PC-9 (cell line): ENCODE measurements around the gene MYADM. TPM values are rescaled to one million over a fixed set of nuclear protein-coding genes. Genes with fewer than 3 reads are reported as not detected.

ENCODE experiments used
- BruUV-seq: library from RNA; stranded (reverse); fragments of 400-500 nt; replicated peaks from 2 replicates; lab custom pipeline; 2021; lab: Mats Ljungman, UMichigan
- CTCF ChIA-PET: fragments of 300-600 bp; sonication (Branson Sonifier 250); formaldehyde crosslinking; loops from one replicate; lab custom pipeline; 2022; ENCODE audit warnings: antibody characterized with exemption; lab: Charles Lee
- POLR2A ChIA-PET: fragments of 300-600 bp; sonication (Branson Sonifier 250); formaldehyde crosslinking; loops from one replicate; lab custom pipeline; 2022; ENCODE audit warnings: antibody characterized with exemption; ENCODE audit not compliant: unreplicated experiment; lab: Charles Lee
- DNase-seq, 2 experiments: peaks; one replicate each; pipeline versions ENCODE4 v3.0.0 to v3.0.0-alpha.2; 2015 to 2022; ENCODE audit warnings: mixed read lengths in 1 of 2
- H2AFZ ChIP-seq: fragments of 200-600 bp; sonication (generic); 2 replicates; pipeline ENCODE4 v1.8.1; 2017; ENCODE audit warnings: antibody characterized with exemption
- H3F3A ChIP-seq: fragments of 200-600 bp; sonication (generic); 2 replicates; pipeline ENCODE4 v1.8.1; 2017; ENCODE audit warnings: antibody characterized with exemption, mild to moderate bottlenecking, low read depth; ENCODE audit not compliant: insufficient read depth
- H3K27ac ChIP-seq: fragments of 200-600 bp; sonication (generic); 2 replicates; pipeline ENCODE4 v1.6.1; 2016; ENCODE audit warnings: mixed run types
- H3K27me3 ChIP-seq: fragments of 200-600 bp; sonication (generic); 2 replicates; pipeline ENCODE4 v1.6.1; 2016; ENCODE audit warnings: low read depth, mixed run types; ENCODE audit not compliant: insufficient read depth
- H3K36me3 ChIP-seq: fragments of 200-600 bp; sonication (generic); 2 replicates; pipeline ENCODE4 v1.6.1; 2016; ENCODE audit warnings: low read depth, mixed run types
- H3K4me1 ChIP-seq: fragments of 200-600 bp; sonication (generic); replicated peaks from 2 replicates; pipeline ENCODE4 v1.6.1; 2016; ENCODE audit warnings: mixed run types; ENCODE audit not compliant: insufficient read depth
- H3K4me2 ChIP-seq: fragments of 200-600 bp; sonication (generic); 2 replicates; pipeline ENCODE4 v1.6.1; 2017; ENCODE audit warnings: mixed run types
- H3K4me3 ChIP-seq: fragments of 200-600 bp; sonication (generic); 2 replicates; pipeline ENCODE4 v1.6.1; 2016; ENCODE audit warnings: mixed run types
- H3K79me2 ChIP-seq: fragments of 200-600 bp; sonication (generic); 2 replicates; pipeline ENCODE4 v1.6.1; 2017; ENCODE audit warnings: low read depth, mixed run types
- H3K9me2 ChIP-seq: fragments of 200-600 bp; sonication (generic); 2 replicates; pipeline ENCODE4 v1.8.1; 2017; ENCODE audit warnings: mild to moderate bottlenecking; ENCODE audit not compliant: insufficient read depth
- H3K9me3 ChIP-seq: fragments of 200-600 bp; sonication (generic); 2 replicates; pipeline ENCODE4 v1.8.1; 2016; ENCODE audit warnings: low read depth; ENCODE audit not compliant: insufficient read depth
- H4K20me1 ChIP-seq: fragments of 200-600 bp; sonication (generic); 2 replicates; pipeline ENCODE4 v1.8.1; 2017; ENCODE audit not compliant: insufficient read depth
- EZH2 ChIP-seq: fragments of 200-600 bp; sonication (generic); IDR thresholded peaks from 2 replicates; pipeline ENCODE4 v1.8.0; 2017; ENCODE audit warnings: antibody characterized with exemption, low read depth
- intact Hi-C: fragments of 100-400 bp; cut with micrococcal nuclease; formaldehyde crosslinking; loops from one replicate; pipeline ENCODE4 v1.10.0; 2022; ENCODE audit not compliant: unreplicated experiment
- total RNA-seq: library from RNA; stranded (reverse); gene quantifications from 2 replicates; pipeline ENCODE4 v1.2.3, GENCODE V29; 2021
- TF ChIP-seq, protein P1 (sequence below): fragments of 200-600 bp; sonication (generic); conservative IDR thresholded peaks from 2 replicates; pipeline ENCODE4 v1.6.1; 2017; ENCODE audit warnings: mixed run types, antibody characterized with exemption, mild to moderate bottlenecking, moderate library complexity

MYADM gene
- total RNA-seq, 1 experiment from 2014 or later, result 230 TPM

DNA sequence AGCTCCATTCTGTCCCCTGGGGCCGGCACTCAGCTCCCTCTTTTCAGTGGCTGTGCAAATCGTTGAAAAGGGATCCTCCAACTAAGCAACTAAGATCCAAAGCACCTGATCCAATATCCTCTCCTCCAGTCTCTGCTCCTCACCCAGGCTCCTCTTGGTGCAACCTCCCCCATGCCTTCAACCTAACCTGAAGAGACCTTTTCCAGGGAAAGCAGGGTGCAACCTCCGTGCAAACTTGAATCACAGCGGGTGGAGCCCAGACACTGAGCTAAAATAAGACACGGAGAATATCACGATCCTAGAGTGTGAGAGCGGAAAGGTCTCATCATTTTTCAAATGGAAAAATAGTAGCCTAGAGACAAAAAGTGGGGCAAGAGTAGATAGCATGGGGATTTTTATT, 49.7 kb downstream of the MYADM start:
- no peak overlapping the region for H3K4me3 ChIP-seq
- CTCF ChIA-PET, result no interaction called here
- no peaks in the 10 kb centered on the region for H3K79me2 ChIP-seq
- intact Hi-C loops, result no loop called here
- BruUV-seq, result no TSS peak
- no peaks in the 10 kb centered on the region for H4K20me1 ChIP-seq
- H3K4me2 ChIP-seq, result no peak overlapping the region
- peaks cover 8% of the 10 kb centered on the region; the same call in 1 of the 2 replicates for H3K27me3 ChIP-seq
- POLR2A ChIA-PET, result no interaction called here
- H3F3A ChIP-seq, result no peaks in the 10 kb centered on the region
- DNase-seq, result no peak
- no peaks in the 10 kb centered on the region for H3K9me2 ChIP-seq
- H3K36me3 ChIP-seq, result no peaks in the 10 kb centered on the region
- no peaks in the 10 kb centered on the region for H3K4me1 ChIP-seq
- TF ChIP-seq, protein P1, sequence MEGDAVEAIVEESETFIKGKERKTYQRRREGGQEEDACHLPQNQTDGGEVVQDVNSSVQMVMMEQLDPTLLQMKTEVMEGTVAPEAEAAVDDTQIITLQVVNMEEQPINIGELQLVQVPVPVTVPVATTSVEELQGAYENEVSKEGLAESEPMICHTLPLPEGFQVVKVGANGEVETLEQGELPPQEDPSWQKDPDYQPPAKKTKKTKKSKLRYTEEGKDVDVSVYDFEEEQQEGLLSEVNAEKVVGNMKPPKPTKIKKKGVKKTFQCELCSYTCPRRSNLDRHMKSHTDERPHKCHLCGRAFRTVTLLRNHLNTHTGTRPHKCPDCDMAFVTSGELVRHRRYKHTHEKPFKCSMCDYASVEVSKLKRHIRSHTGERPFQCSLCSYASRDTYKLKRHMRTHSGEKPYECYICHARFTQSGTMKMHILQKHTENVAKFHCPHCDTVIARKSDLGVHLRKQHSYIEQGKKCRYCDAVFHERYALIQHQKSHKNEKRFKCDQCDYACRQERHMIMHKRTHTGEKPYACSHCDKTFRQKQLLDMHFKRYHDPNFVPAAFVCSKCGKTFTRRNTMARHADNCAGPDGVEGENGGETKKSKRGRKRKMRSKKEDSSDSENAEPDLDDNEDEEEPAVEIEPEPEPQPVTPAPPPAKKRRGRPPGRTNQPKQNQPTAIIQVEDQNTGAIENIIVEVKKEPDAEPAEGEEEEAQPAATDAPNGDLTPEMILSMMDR, result no peak
- TF ChIP-seq EZH2, result no peak
- H3K9me3 ChIP-seq, result no peaks in the 10 kb centered on the region
- no peak overlapping the region for H3K27ac ChIP-seq
- H2AFZ ChIP-seq, result no peak overlapping the region

Other genes with a start within 250 kb of the MYADM start
- not detected in 2 replicates for gene DPRX, start 235.9 kb upstream of the MYADM start, total RNA-seq
- 0.20 and 0.37 TPM in 2 replicates for gene NLRP12, start 43.6 kb upstream of the MYADM start, total RNA-seq
- 5.9 TPM in 2 replicates for gene PRKCG, start 14.3 kb downstream of the MYADM start, total RNA-seq
- gene CACNG7, start 41.4 kb downstream of the MYADM start, total RNA-seq, result not detected in 2 replicates
- gene CACNG8, start 95.1 kb downstream of the MYADM start, total RNA-seq, result 2.9 and 3.8 TPM in 2 replicates
- gene CACNG6, start 123.8 kb downstream of the MYADM start, total RNA-seq, result 11.5 and 18.7 TPM in 2 replicates
- 0.59 TPM in 1 of 2 replicates, not detected in the other for gene VSTM1, start 196.0 kb downstream of the MYADM start, total RNA-seq
- not detected in 2 replicates for gene TARM1, start 213.5 kb downstream of the MYADM start, total RNA-seq
- gene OSCAR, start 232.9 kb downstream of the MYADM start, total RNA-seq, result 0.87 and 2.4 TPM in 2 replicates
- 119 and 134 TPM in 2 replicates for gene NDUFA3, start 235.0 kb downstream of the MYADM start, total RNA-seq
- 35.8 and 47.4 TPM in 2 replicates for gene TFPT, start 247.8 kb downstream of the MYADM start, total RNA-seq
- gene PRPF31, start 247.9 kb downstream of the MYADM start, total RNA-seq, result 86.1 and 109 TPM in 2 replicates